DND-41 (cell line): Measurements from ENCODE around the gene GRPEL1.

ENCODE experiments used
- ATAC-seq: fragments of 200-7000 bp; cut with Tn5 transposase; 3 replicates; pipeline ENCODE4 v1.9.1; 2021; ENCODE audit warnings: low read depth; ENCODE audit not compliant: insufficient read depth
- DNase-seq: peaks from one replicate; pipeline ENCODE4 v3.0.0-alpha.2; 2020
- H2AFZ ChIP-seq: 2 replicates; pipeline ENCODE4 v1.6.0; 2012; ENCODE audit warnings: low read depth, low read length
- H3K27ac ChIP-seq: 2 replicates; pipeline ENCODE4 v1.5.1; 2012; ENCODE audit warnings: low read length, inconsistent platforms
- H3K27me3 ChIP-seq: fragments of 200-600 bp; sonication (generic); 2 replicates; pipeline ENCODE4 v1.6.0; 2012; ENCODE audit warnings: low read length, mild to moderate bottlenecking, inconsistent platforms; ENCODE audit not compliant: insufficient read depth, poor library complexity
- H3K36me3 ChIP-seq: 2 replicates; pipeline ENCODE4 v1.5.1; 2012; ENCODE audit warnings: low read length, inconsistent platforms; ENCODE audit not compliant: insufficient read depth
- H3K4me1 ChIP-seq: 2 replicates; pipeline ENCODE4 v1.5.1; 2012; ENCODE audit warnings: mild to moderate bottlenecking, low read length; ENCODE audit not compliant: insufficient read depth
- H3K4me2 ChIP-seq: 2 replicates; pipeline ENCODE4 v1.6.0; 2012; ENCODE audit warnings: mild to moderate bottlenecking, moderate library complexity, low read length, inconsistent platforms; ENCODE audit not compliant: insufficient read depth
- H3K4me3 ChIP-seq, 2 experiments: fragments of 200-600 bp in 1 of 2; shearing (Covaris generic) in 1 of 2; 2 replicates each; pipeline ENCODE4 v1.5.1; 2012 to 2016; ENCODE audit warnings: inconsistent platforms in 2 of 2, low read length in 2 of 2, mild to moderate bottlenecking in 2 of 2, low read depth in 1 of 2, moderate library complexity in 1 of 2
- H3K79me2 ChIP-seq: 2 replicates; pipeline ENCODE4 v1.6.0; 2012; ENCODE audit warnings: low read length, inconsistent platforms; ENCODE audit not compliant: insufficient read depth
- H3K9ac ChIP-seq: 2 replicates; pipeline ENCODE4 v1.6.0; 2012; ENCODE audit warnings: low read depth, mild to moderate bottlenecking, inconsistent platforms, low read length, moderate library complexity
- H3K9me3 ChIP-seq: 2 replicates; pipeline ENCODE4 v1.5.1; 2012; ENCODE audit warnings: low read length, moderate library complexity, mild to moderate bottlenecking, inconsistent platforms; ENCODE audit not compliant: insufficient read depth, severe bottlenecking
- H4K20me1 ChIP-seq: 2 replicates; pipeline ENCODE4 v1.6.0; 2012; ENCODE audit warnings: low read length; ENCODE audit not compliant: insufficient read depth
- CTCF ChIP-seq: IDR thresholded peaks from 2 replicates; pipeline ENCODE4 v1.5.1; 2012; ENCODE audit warnings: borderline replicate concordance, low read length, moderate library complexity, mild to moderate bottlenecking; ENCODE audit not compliant: poor library complexity, severe bottlenecking; ENCODE audit errors: extremely low read depth
- EZH2 ChIP-seq: IDR thresholded peaks from 3 replicates; pipeline ENCODE4 v1.6.1; 2012; ENCODE audit warnings: borderline replicate concordance, low read depth, mild to moderate bottlenecking, moderate library complexity, low read length, inconsistent platforms; ENCODE audit not compliant: severe bottlenecking

Gene GRPEL1

GRCh38 chr4:7050481-7051143 lies 17.3 kb downstream of the GRPEL1 start:
- no peaks in the 10 kb centered on the region for H3K27me3 ChIP-seq
- no peak for TF ChIP-seq CTCF
- TF ChIP-seq EZH2 = no peak
- H3K4me2 ChIP-seq = no peak overlapping the region
- peaks cover 13% of the 10 kb centered on the region for H3K4me1 ChIP-seq
- H3K79me2 ChIP-seq = peaks cover 65% of the 10 kb centered on the region
- H3K9me3 ChIP-seq = no peaks in the 10 kb centered on the region
- H2AFZ ChIP-seq = no peak overlapping the region
- no peak overlapping the region for H3K9ac ChIP-seq
- ATAC-seq (no peak), DNase-seq (no peak)
- peaks cover 80% of the 10 kb centered on the region for H4K20me1 ChIP-seq
- peaks cover 46% of the 10 kb centered on the region for H3K36me3 ChIP-seq
- H3K27ac ChIP-seq = no peak overlapping the region
- no peak overlapping the region for H3K4me3 ChIP-seq

- Histone ChIP-seq H3K4me2 (no peak overlapping the region), H4K20me1 (peaks cover 83% of the 10 kb centered on the region), H3K27ac (no peak overlapping the region), H3K9ac (no peak overlapping the region), H3K27me3 (no peaks in the 10 kb centered on the region), H3K79me2 (peaks cover 74% of the 10 kb centered on the region), H3K36me3 (peaks cover 40% of the 10 kb centered on the region), H3K9me3 (no peaks in the 10 kb centered on the region), H3K4me1 (peaks cover 21% of the 10 kb centered on the region), H2AFZ (no peak overlapping the region), H3K4me3 (no peak overlapping the region)
- TF ChIP-seq EZH2 (no peak), CTCF (no peak)
- DNase-seq (no peak), ATAC-seq (no peak)
Measured at GRCh38 chr4:7049739-7050138, 18.1 kb downstream of the GRPEL1 start.

- ATAC-seq = no peak
- Histone ChIP-seq H4K20me1 (peaks cover 81% of the 10 kb centered on the region), H3K79me2 (peaks cover 79% of the 10 kb centered on the region)
Measured at GRCh38 chr4:7049295-7049694, 18.6 kb downstream of the GRPEL1 start.

More at GRCh38 chr4:7049295-7049694, 18.6 kb downstream of the GRPEL1 start:
- Histone ChIP-seq H3K27ac (no peak overlapping the region), H3K4me2 (no peak overlapping the region), H3K4me1 (peaks cover 26% of the 10 kb centered on the region), H3K27me3 (no peaks in the 10 kb centered on the region), H2AFZ (no peak overlapping the region), H3K4me3 (no peak overlapping the region), H3K36me3 (peaks cover 35% of the 10 kb centered on the region), H3K9ac (no peak overlapping the region), H3K9me3 (no peaks in the 10 kb centered on the region)
- no peak for TF ChIP-seq CTCF
- TF ChIP-seq EZH2 = no peak
- no peak for DNase-seq
